ENCODE data around the gene RRBP1.

- TF ChIP-seq MYC (IDR thresholded peaks at IDR 0.05; ENCODE audit: low read depth, low read length): no peak
- peak in 1 of 2 donors; percentile 6 for TF ChIP-seq CTCF (IDR thresholded peaks at IDR 0.05; ENCODE audit: extremely low read depth in 1 of 2, insufficient read depth in 1 of 2, low read depth in 1 of 2, low read length in 2 of 2)
- TF ChIP-seq GATA2 (IDR thresholded peaks at IDR 0.05; ENCODE audit: insufficient read depth, insufficient read length, low read depth, low read length): no peak
Measured at GRCh38 chr20:17721802-17722486, 39.9 kb upstream of the RRBP1 start.
